Activated CD4-positive, alpha-beta memory T cell treated with anti-CD3 and anti-CD28 coated beads for 36 hours (primary cell): Measurements from ENCODE around the gene ATP4B. TPM values are rescaled to one million over a fixed set of nuclear protein-coding genes. Genes with fewer than 3 reads are reported as not detected.

Experiments
- CTCF ChIA-PET: fragments of 350-600 bp; sonication (Branson Sonifier 250); formaldehyde crosslinking; loops from one replicate; lab custom pipeline; 2021; ENCODE audit warnings: antibody characterized with exemption, inconsistent platforms; lab: Charles Lee
- POLR2A ChIA-PET: fragments of 350-600 bp; sonication (Branson Sonifier 250); formaldehyde crosslinking; loops from one replicate; lab custom pipeline; 2021; ENCODE audit warnings: antibody characterized with exemption; lab: Charles Lee
- DNase-seq: peaks from one replicate; pipeline ENCODE4 v3.0.0-alpha.2; 2020
- H3K27ac Mint-ChIP-seq: one replicate; pipeline ENCODE4 v1.8.0; 2021; ENCODE audit warnings: mixed read lengths
- H3K27me3 Mint-ChIP-seq: one replicate; pipeline ENCODE4 v1.8.0; 2021; ENCODE audit warnings: mixed read lengths
- H3K36me3 Mint-ChIP-seq: one replicate; pipeline ENCODE4 v1.8.0; 2021; ENCODE audit warnings: mixed read lengths
- H3K4me1 Mint-ChIP-seq: one replicate; pipeline ENCODE4 v1.8.0; 2021; ENCODE audit warnings: low read depth, mixed read lengths
- H3K4me3 Mint-ChIP-seq: one replicate; pipeline ENCODE4 v1.8.0; 2021; ENCODE audit warnings: mild to moderate bottlenecking, mixed read lengths
- H3K9me3 Mint-ChIP-seq: one replicate; pipeline ENCODE4 v1.8.0; 2021; ENCODE audit warnings: mixed read lengths
- intact Hi-C: fragments of 100-400 bp; cut with micrococcal nuclease; formaldehyde crosslinking; loops from one replicate; pipeline ENCODE4 v1.15.1; 2023
- total RNA-seq, 2 experiments: library from RNA; stranded (reverse); gene quantifications; one replicate each; pipeline ENCODE4 v1.2.3, GENCODE V29; 2021

Gene ATP4B
- total RNA-seq, 2 experiments from 2014 or later: not detected

DNA sequence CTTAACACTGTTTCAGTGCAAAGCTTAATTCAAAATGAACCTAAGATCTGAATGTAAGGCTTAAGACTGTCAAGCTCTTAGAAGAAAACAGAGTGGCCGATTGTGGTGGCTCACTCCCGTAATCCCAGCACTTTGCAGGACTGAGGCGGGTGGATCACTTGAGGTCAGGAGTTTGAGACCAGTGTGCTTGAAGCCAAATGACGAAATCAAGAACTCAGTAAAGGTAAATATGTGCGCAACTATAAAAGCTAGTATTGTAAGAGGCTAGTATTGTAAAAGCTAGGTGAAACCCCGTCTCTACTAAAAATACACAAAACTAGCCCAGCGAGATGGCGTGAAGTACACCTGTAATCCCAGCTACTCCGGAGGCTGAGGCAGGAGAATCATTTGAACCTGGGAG is 12.7 kb downstream of the ATP4B start:
- Mint-ChIP-seq H3K9me3 (peaks cover 8% of the 10 kb centered on the region), H3K4me3 (no peak overlapping the region), H3K36me3 (peaks cover 18% of the 10 kb centered on the region), H3K4me1 (peaks cover 5% of the 10 kb centered on the region), H3K27me3 (no peaks in the 10 kb centered on the region), H3K27ac (no peak overlapping the region)
- POLR2A ChIA-PET: no interaction called here
- intact Hi-C loops: no loop called here
- CTCF ChIA-PET: no interaction called here
- DNase-seq: no peak

DNA sequence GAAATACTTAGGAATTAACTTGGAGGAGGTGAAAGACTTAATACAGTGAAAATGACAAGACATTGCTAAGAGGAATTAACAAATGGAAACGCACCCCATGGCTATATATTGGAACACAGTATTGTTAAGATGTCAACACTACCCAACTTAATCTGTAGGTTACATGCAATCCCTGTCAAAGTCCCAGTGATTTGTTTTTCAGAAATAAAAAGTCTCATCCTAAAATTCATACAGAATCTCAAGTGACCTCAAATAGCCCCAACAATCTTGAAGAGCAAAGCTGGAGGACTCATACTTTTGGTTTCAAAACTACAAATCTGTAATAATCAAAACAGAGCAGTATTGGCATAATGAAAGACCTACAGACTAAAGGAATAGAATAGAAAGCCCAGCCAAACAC is 13.2 kb downstream of the ATP4B start:
- H3K4me1 Mint-ChIP-seq: peaks cover 5% of the 10 kb centered on the region
- peaks cover 23% of the 10 kb centered on the region for H3K36me3 Mint-ChIP-seq
- ChIA-PET POLR2A (no interaction called here), CTCF (no interaction called here)
- peaks cover 8% of the 10 kb centered on the region for H3K9me3 Mint-ChIP-seq
- H3K27me3 Mint-ChIP-seq: no peaks in the 10 kb centered on the region
- H3K4me3 Mint-ChIP-seq: no peak overlapping the region
- no peak for DNase-seq
- intact Hi-C loops: no loop called here
- H3K27ac Mint-ChIP-seq: no peak overlapping the region

DNA sequence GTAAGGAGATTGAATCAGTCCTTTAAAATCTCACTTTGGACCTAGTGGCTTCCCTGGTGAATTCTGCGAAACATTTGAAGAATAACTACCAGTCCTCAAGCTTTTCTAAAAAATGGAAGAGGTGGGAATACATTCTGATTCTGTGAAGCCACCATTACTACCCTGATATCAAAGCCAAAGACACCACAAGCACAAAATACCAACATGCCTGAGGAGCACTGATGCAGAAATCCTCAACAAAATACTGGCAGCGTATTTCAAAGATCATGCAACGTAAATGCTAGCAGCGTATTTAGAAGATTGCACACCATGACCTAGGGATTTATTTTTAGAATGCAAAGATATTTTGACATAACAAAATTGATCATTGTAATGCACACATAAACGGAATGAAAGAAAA is 14.4 kb downstream of the ATP4B start:
- H3K27ac Mint-ChIP-seq: no peak overlapping the region
- intact Hi-C loops: no loop called here
- no peak for DNase-seq
- POLR2A ChIA-PET: no interaction called here
- H3K4me1 Mint-ChIP-seq: peaks cover 5% of the 10 kb centered on the region
- peaks cover 31% of the 10 kb centered on the region for H3K36me3 Mint-ChIP-seq
- CTCF ChIA-PET: no interaction called here
- H3K4me3 Mint-ChIP-seq: no peak overlapping the region
- H3K27me3 Mint-ChIP-seq: no peaks in the 10 kb centered on the region
- H3K9me3 Mint-ChIP-seq: peaks cover 8% of the 10 kb centered on the region

DNA sequence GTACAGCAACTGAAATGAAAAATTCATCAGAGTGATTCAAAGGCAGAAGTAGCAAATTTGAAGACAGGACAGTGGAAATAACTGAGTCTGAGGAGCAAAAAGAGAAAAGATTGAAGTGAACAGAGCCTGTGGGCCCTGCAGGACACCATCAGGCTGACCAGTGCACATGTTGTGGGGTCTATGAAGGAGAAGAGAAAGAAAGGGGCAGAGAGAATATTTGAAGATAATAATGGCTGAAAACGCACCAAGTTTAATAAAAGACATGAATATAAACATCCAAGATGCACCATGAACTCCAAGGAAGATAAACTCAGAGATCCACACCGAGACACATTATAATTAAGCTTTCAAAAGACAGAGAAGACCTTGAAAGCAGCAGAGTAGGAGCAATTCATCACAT is 15.4 kb downstream of the ATP4B start:
- CTCF ChIA-PET: no interaction called here
- peaks cover 8% of the 10 kb centered on the region for H3K9me3 Mint-ChIP-seq

DNA sequence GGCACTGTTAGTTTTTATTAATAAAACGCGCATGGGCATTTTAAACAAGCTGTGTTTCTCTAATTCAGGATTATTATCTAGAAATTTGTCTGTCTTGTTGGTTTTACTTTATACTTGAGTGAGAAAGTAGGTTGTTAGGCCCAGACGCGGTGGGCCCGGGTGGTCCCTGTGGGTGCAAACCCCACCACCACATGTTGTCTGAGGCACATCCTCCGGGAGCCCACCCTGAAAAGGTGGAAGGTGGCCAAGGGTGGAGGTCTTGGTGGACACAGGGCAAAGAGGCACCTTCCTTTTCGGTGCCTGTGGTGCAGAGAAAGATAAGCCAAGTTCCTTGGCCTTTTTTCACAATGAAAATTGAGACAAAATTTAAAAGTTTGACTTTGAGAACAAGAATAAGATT is 16.6 kb downstream of the ATP4B start:
- ChIA-PET CTCF (no interaction called here), POLR2A (no interaction called here)
- peaks cover 8% of the 10 kb centered on the region for H3K9me3 Mint-ChIP-seq
- intact Hi-C loops: no loop called here
- H3K27ac Mint-ChIP-seq: no peak overlapping the region
- H3K4me3 Mint-ChIP-seq: no peak overlapping the region
- H3K27me3 Mint-ChIP-seq: no peaks in the 10 kb centered on the region
- DNase-seq: no peak
- H3K36me3 Mint-ChIP-seq: peaks cover 51% of the 10 kb centered on the region
- peaks cover 2% of the 10 kb centered on the region for H3K4me1 Mint-ChIP-seq

More for the DNA sequence above, 15.4 kb downstream of the ATP4B start:
- Mint-ChIP-seq H3K36me3 (peaks cover 40% of the 10 kb centered on the region), H3K27ac (no peak overlapping the region), H3K4me1 (peaks cover 5% of the 10 kb centered on the region), H3K4me3 (no peak overlapping the region), H3K27me3 (no peaks in the 10 kb centered on the region)
- intact Hi-C loops: no loop called here
- POLR2A ChIA-PET: no interaction called here
- DNase-seq: no peak

DNA sequence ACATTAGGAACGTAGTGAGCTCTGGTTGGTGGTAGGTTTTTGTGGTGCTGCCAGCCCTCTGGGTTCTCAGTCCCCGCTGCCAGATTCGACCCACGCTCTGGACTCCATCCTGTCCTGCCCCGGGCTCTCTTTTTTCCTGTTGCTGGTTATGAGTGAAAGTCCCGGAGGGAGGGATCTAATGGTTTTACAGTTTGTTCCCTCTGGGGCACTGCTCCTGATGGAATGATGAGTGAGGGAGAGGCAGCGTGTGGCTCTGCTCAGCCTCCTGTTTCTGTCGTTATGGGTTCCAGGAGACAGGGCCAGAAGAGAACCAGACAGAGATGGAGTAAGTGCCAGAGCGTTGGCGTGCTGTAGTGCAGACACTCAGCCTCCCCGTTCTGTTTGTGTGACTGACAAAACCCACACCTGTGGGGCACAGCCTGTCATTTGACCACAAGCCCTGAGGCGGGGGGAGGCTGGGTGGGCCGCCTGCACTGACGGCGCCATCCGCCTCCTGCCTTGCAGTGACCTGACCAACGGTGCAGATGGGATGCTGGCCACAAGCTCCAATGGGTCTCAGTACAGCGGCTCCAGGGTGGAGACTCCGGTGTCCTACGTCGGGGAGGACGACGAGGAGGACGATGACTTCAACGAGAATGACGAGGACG is 18.3 kb downstream of the ATP4B start:
- H3K4me3 Mint-ChIP-seq: no peak overlapping the region
- POLR2A ChIA-PET: no interaction called here
- H3K27me3 Mint-ChIP-seq: no peaks in the 10 kb centered on the region
- no peak overlapping the region for H3K27ac Mint-ChIP-seq
- CTCF ChIA-PET: no interaction called here
- DNase-seq: peak; percentile 4
- intact Hi-C loops: no loop called here
- peaks cover 60% of the 10 kb centered on the region for H3K36me3 Mint-ChIP-seq
- H3K4me1 Mint-ChIP-seq: no peaks in the 10 kb centered on the region
- peaks cover 8% of the 10 kb centered on the region for H3K9me3 Mint-ChIP-seq

DNA sequence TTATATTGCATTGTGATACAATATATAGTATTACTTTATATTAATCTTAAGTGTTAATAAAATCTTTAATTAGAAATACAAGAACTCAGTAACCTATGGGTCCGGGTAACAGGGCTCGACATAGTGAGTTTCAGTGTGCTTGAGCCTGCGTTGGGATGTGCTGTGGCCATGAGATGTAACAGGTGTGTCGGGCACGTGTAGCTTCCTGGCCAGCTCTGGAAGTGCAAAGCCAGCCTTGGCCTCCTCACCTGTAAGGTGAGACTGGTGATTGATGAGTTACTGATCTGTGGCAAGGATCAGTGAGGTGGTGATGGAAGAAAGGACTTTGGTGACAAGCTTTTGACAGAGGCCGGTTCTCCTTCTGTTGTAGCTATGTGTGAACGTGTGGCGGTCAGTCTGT is 19.2 kb downstream of the ATP4B start:
- POLR2A ChIA-PET: no interaction called here
- Mint-ChIP-seq H3K4me3 (no peak overlapping the region), H3K4me1 (no peaks in the 10 kb centered on the region), H3K27ac (no peak overlapping the region), H3K9me3 (peaks cover 8% of the 10 kb centered on the region), H3K27me3 (no peaks in the 10 kb centered on the region), H3K36me3 (peaks cover 69% of the 10 kb centered on the region)
- peak; percentile 1 for DNase-seq
- CTCF ChIA-PET: no interaction called here
- intact Hi-C loops: no loop called here

GRCh38 chr13:113638173-113638746 is 19.7 kb downstream of the ATP4B start:
- ChIA-PET CTCF (no interaction called here), POLR2A (interaction anchor here (0.6 kb wide), 1 partner anchor 131 kb away, joined by 5 read pairs; no protein-coding TSS in a partner anchor)
- H3K9me3 Mint-ChIP-seq: peaks cover 8% of the 10 kb centered on the region
- no peak overlapping the region for H3K27ac Mint-ChIP-seq
- intact Hi-C loops: no loop called here
- peak; percentile 1 for DNase-seq
- no peak overlapping the region for H3K4me3 Mint-ChIP-seq
- H3K36me3 Mint-ChIP-seq: peaks cover 74% of the 10 kb centered on the region
- no peaks in the 10 kb centered on the region for H3K27me3 Mint-ChIP-seq
- no peaks in the 10 kb centered on the region for H3K4me1 Mint-ChIP-seq

DNA sequence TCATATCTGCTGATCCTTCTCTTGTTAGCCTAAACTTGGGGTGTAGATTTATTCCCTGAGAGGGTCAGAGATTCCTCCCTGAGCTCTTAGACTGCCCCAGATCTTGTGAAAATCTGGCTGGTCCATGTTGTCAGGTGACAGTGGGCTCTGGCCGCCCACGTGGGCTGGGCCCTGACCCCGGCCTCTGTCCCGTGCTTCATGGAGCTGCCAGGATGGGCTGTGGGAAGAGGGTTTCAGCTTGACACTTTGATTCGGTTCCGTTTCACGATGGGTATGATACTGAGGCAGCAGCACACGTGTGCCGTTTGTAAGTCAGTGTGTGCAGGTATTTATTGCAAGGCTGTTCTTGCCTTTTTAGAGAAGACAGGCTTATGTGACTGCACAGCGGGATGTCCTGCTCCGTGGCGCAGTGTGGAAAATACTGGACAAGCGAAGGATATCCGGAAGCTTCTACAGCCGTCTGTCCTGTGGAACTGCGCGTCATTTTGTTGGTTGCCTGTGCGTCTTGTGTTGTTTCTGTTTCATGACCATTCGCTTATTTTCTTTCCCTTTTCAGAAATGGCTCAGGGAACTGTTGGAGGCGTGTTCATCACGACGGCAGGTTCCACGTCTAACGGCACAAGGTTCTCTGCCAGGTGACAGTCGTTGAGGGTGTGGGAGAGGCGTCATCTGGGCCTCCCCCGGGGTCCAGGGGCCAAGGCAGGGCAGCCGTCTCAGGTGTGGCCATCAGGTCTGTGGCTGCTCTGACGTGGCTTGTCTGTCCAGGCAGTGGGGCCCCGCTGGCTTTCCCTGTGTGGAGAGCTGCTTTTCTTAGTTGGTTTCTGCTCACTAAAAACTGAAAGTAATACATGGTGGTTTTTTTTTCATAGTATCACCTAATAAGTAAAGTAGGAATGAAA is 20.5 kb downstream of the ATP4B start:
- H3K27me3 Mint-ChIP-seq: no peaks in the 10 kb centered on the region
- H3K36me3 Mint-ChIP-seq: peaks cover 79% of the 10 kb centered on the region
- intact Hi-C loops: no loop called here
- CTCF ChIA-PET: no interaction called here
- POLR2A ChIA-PET: interaction anchor here (0.6 kb wide), 1 partner anchor 132 kb away, joined by 5 read pairs; no protein-coding TSS in a partner anchor
- no peak for DNase-seq
- H3K9me3 Mint-ChIP-seq: peaks cover 6% of the 10 kb centered on the region
- no peaks in the 10 kb centered on the region for H3K4me1 Mint-ChIP-seq
- no peak overlapping the region for H3K27ac Mint-ChIP-seq
- no peak overlapping the region for H3K4me3 Mint-ChIP-seq

DNA sequence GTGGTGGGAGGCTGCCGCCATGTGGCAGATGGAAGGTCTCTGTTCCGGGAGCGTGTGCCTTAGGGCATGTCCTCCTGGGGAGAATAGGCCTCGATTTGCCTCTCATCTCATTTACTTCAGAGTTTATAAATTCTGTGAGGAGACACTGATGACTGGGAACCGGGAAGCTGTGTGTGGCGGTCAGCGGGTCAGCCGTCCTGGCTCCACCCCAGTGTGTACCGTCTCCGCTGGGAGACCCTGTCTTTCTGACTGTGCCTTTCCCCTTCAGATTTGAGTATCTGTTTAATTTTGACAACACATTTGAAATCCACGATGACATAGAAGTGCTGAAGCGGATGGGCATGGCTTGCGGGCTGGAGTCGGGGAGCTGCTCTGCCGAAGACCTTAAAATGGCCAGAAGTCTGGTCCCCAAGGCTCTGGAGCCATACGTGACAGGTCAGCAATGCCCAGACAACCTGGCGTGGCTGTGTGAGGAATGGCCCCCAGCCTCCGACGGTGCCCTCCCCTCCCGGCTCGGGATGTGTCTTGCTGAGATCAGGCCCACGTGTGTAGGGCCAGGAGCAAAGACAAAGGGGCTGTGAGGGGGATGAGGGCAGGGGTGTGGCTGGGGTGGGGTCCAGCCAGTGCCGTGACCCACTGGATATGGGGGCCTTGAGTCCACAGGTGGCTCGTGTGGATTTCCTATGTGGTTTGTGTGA is 21.6 kb downstream of the ATP4B start:
- ChIA-PET CTCF (no interaction called here), POLR2A (no interaction called here)
- no peaks in the 10 kb centered on the region for H3K4me1 Mint-ChIP-seq
- no peak overlapping the region for H3K27ac Mint-ChIP-seq
- intact Hi-C loops: no loop called here
- no peak for DNase-seq
- no peaks in the 10 kb centered on the region for H3K9me3 Mint-ChIP-seq
- H3K27me3 Mint-ChIP-seq: no peaks in the 10 kb centered on the region
- H3K36me3 Mint-ChIP-seq: peaks cover 75% of the 10 kb centered on the region
- no peak overlapping the region for H3K4me3 Mint-ChIP-seq

GRCh38 chr13:113635709-113636108 is 22.3 kb downstream of the ATP4B start:
- Mint-ChIP-seq H3K4me3 (no peak overlapping the region), H3K4me1 (no peaks in the 10 kb centered on the region), H3K27ac (no peak overlapping the region), H3K27me3 (no peaks in the 10 kb centered on the region), H3K36me3 (peaks cover 76% of the 10 kb centered on the region), H3K9me3 (no peaks in the 10 kb centered on the region)
- ChIA-PET POLR2A (no interaction called here), CTCF (no interaction called here)
- intact Hi-C loops: no loop called here
- no peak for DNase-seq

DNA sequence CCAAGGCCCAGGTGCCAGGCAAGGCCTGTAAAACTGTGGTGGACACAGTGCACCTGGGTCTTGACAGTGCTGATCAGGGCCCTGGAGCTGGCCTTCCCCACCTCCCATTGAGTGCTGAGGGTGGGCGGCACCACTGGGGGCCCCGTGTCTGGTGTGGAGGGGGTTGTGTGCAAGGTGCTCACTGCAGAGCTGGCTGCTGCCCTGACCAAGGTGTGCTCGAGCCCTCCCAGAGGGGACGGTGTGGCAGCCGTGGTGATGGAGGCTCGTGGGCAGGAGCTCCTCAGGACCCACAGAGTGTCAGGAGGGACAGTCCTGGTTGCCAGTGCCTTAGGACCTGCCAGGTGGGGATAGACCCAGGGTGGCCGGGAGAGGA is 23.0 kb downstream of the ATP4B start:
- no peak overlapping the region for H3K27ac Mint-ChIP-seq

More for the DNA sequence above, 23.0 kb downstream of the ATP4B start:
- DNase-seq: no peak
- ChIA-PET CTCF (no interaction called here), POLR2A (no interaction called here)
- intact Hi-C loops: no loop called here
- Mint-ChIP-seq H3K36me3 (peaks cover 75% of the 10 kb centered on the region), H3K27me3 (no peaks in the 10 kb centered on the region), H3K9me3 (no peaks in the 10 kb centered on the region), H3K4me1 (no peaks in the 10 kb centered on the region), H3K4me3 (no peak overlapping the region)
